Measurements from ENCODE around the gene LRRC73.

GRCh38 chr6:43522547-43523261 lies 12.6 kb upstream of the LRRC73 start:
- peak; percentile 43 for TF ChIP-seq POLR2AphosphoS5 (IDR thresholded peaks at IDR 0.05; ENCODE audit: low read depth, low read length)
- no peak for TF ChIP-seq POLR2A (IDR thresholded peaks at IDR 0.05; ENCODE audit: low read depth, low read length)
- TF ChIP-seq POU2F2 (IDR thresholded peaks at IDR 0.05; ENCODE audit: low read depth, low read length), result peak; percentile 43; the same call in 1 of the 2 replicates

Data from GM12891 (cell line).